Right renal cortex interstitium (tissue), 3 donors: ENCODE measurements around the gene PLPPR1. TPM values are rescaled to one million over a fixed set of nuclear protein-coding genes. Genes with fewer than 3 reads are reported as not detected.

Source experiments
- DNase-seq, 3 donors: peaks; one replicate each; pipeline ENCODE4 v3.0.0-alpha.2; 2013; ENCODE audit warnings: low read depth in 3 of 3, low spot score in 2 of 3
- polyA plus RNA-seq, 3 donors: library from polyadenylated mRNA; unstranded; fragments of 120-200 nt; gene quantifications; one replicate each; pipeline ENCODE4 v1.2.1, GENCODE V29; 2013; ENCODE audit not compliant: insufficient read length in 3 of 3

Gene PLPPR1
- polyA plus RNA-seq, 3 donors: 17.5 to 23.8 (median 21.1) TPM

- no peak for DNase-seq
Measured at GRCh38 chr9:101371813-101372212, 343.3 kb downstream of the PLPPR1 start.

- DNase-seq: no peak
Measured at GRCh38 chr9:101372327-101373118, 344.0 kb downstream of the PLPPR1 start.
